ENCODE measurements around the gene ABCC1.
A peak's percentile ranks its signal among the peaks of the same experiment; 100 is the strongest.
"Not testable (repeated sequence)": the region's sequence is repeated elsewhere in the genome, so short reads cannot be mapped to it uniquely, and the experiment has no call there.

The ABCC1 gene

DNA sequence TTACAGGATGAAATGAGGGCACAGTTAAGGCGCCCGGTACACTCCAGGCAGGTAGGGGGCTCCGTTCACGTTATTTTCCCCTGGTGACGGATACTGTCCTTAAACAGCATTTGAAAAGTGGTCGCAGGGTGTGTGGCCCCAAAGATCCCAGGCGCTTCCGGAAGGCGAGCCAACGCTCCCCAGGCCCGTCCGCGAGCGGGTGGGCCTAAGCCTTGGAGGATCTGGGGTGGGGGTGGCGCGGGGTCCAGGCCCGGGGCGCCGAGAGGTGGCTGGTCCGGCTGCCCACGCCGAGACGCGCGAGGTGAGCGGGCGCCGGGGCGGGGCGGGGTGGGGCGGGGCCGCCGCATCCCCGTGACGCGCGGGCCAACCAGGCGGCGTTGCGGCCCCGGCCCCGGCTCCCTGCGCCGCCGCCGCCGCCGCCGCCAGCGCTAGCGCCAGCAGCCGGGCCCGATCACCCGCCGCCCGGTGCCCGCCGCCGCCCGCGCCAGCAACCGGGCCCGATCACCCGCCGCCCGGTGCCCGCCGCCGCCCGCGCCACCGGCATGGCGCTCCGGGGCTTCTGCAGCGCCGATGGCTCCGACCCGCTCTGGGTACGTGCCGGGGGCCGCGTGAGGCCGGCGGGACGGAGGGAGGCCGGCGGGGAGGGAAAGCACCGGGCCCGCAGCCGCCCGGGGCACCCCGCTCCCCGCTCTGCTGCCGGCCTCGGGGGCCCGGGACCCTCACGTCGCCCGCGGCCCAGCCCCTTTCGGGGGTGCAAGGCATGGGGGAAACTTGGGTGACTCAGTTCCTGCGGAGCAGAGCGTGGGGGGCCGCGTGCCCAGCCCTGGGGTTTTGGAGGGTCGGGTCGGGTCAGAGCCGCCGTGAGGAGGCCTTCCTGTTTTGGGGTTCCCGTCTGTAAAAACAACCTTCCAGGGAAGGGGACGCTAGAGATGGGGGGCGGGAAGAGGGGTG, at the start of gene ABCC1:
TSS of gene ABCC1 (plus strand) at position 407 of the 951 bp plus-strand sequence. CDS start at position 543, 136 bp downstream.
- DNase-seq: peak; percentile 47 to 58

DNA sequence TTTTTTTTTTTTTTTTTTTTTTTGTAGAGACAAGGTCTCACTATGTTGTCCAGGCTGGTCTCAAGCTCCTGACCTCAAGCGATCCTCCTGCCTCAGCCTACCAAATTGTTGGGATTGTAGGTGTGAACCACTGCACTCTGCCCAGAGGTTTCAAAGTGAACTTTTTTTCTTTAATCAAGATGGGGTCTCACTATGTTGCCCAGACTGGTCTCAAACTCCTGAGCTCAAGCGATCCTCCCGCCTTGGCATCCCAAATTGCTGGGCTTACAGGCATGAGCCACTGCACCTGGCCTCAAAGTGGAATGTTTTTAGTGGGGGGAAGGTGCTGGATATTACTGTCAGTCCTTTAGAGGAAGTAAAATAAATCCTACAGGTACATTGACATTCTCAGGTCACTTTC, 49.1 kb upstream of the ABCC1 start:
- no peak for DNase-seq

- no peak for DNase-seq
Observed at GRCh38 chr16:15900901-15901500, 48.4 kb upstream of the ABCC1 start.

DNA sequence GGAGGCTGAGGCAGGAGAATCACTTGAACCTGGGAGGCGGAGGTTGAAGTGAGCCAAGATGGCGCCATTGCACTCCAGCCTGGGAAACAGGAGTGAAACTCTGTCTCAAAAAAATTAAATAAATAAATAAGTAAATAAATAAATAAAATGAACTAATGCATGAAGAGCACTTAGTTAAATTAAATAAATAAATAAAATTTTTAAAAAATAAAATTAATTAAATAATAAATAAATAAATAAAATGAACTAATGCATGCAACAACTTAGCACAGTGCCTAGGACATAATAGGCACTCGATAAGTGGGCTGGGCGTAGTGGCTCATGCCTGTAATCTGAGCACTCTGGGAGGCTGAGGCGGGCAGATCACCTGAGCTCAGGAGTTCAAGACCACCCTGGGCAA, 45.5 kb upstream of the ABCC1 start:
- DNase-seq: no peak

DNA sequence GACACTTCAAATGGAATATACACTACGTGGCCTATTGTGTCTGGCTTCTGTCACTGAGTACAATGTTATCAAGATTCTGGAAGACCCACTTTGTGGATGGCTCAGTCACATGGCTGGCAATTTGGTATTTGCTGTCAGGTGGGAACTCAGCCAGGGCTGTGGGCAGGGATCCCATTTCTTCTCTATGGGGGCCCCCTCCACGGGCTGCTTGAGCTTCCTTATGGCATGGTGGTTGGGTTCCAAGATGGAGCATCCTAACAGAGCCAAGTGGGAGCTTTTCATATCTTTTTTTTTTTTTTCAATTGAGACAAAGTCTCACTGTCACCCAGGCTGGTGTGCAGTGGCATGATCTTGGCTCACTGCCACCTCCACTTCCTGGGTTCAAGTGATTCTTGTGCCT, 43.0 kb upstream of the ABCC1 start:
- no peak for DNase-seq

DNA sequence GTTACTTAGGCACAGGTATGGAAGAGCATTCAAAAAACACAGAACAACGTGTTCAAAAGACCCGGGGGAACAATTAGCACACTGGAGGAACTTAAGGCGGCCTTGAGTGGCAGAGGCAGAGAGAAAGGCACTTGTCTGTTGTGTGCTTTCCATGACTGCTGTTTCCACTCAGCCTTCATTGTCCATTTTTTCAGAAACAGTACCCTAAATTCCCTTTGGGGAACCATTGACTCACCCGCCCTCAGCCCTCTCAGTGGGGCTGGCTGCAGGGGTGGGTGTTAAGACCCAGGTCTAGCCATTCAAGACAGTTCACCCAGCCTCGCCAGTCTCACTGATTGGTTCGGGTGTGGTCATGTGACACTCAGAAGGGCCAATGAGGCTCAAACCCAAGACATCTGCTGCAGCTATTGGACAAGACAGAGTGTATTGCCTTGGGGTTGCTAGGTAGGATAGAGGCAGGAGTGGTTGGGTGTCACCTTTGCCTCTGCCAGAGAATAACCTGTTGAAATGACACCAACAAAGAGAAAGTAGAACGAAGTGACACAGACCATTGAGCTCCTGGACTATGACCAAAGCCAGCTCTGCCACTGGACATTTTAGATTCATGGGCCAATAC, 41.4 kb upstream of the ABCC1 start:
- peak; percentile 2 to 6 for DNase-seq

DNA sequence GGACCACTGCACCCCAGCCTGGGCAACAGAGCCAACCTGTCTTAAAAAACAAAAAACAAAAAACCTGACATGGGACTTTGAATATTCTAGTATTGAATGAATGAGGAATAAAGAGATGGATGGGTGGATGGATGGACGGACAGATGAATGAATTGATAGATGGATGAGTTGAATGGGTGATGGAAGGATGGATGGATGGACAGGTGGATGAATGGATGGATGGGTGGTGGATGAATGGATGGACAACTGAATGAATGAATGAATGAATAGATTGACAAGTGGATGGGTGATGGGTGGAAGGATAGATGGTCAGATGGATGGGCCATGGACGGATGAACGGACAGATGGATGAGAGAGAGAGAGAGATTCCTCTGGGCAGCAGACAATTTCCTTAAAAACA, 38.2 kb upstream of the ABCC1 start:
- DNase-seq: no peak

DNA sequence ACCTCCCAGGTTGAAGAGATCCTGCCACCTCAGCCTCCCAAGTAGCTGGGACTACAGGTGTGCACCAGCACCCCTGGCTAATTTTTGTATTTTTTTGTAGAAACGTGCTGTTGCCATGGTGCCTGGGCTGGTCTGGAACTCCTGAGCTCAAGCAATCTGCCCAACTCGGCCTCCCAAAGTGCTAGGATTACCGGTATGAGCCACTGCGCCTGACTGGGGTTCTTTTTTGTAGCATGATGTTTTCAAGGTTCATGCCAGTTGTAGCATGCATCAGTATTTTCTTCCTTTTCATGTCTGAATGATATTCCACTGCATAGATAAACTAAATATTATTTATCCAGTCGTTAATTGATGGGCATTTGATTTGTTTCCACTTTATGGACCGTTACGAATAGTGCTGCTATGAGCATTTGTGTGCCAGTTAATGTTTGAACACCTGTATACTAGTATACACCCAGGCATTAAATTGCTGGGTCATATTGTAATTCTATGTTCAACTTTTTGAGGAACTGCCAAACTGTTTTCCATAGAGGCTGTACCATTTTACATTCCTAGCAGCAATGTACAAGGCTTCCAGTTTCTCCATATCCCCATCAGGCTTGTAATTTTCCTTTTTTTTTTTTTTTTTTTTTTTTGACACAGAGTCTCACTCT, 36.2 kb upstream of the ABCC1 start:
- DNase-seq: no peak

GRCh38 chr16:15915555-15916081, 33.8 kb upstream of the ABCC1 start:
- DNase-seq: no peak

GRCh38 chr16:15916323-15916722, 33.1 kb upstream of the ABCC1 start:
- no peak for DNase-seq

DNA sequence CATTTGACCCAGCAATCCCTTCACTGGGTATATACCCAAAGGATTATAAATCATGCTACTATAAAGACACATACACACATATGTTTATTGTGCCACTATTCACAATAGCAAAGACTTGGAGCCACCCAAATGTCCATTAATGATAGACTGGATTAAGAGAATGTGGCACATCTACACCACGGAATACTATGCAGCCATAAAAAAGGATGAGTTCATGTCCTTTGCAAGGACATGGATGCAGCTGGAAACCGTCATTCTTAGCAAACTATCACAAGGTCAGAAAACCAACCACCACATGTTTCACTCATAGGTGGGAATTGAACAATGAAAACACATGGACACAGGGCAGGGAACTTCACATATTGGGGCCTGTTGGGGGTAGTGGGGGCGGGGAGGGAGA, 31.1 kb upstream of the ABCC1 start:
- not testable (repeated sequence) for DNase-seq

GRCh38 chr16:15919331-15919730, 30.1 kb upstream of the ABCC1 start:
- DNase-seq: no peak

DNA sequence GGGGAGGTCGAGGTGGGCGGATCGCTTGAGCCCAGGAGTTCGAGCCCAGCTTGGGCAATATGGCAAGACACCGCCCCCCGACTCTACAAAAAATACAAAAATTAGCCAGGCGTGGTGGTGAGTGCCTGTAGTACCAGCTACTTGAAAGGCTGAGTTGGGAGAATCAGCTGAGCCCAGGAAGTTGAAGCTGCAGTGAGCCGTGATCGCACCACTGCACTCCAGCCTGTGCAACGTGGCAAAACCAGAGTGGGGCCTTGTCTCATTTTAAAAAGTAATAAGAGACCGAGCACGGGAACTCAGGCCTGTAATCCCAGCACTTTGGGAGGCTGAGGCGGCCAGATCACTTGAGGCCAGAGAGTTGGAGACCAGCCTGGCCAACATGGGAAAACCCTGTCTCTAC, 24.4 kb upstream of the ABCC1 start:
- DNase-seq: no peak

- no peak for DNase-seq
Observed at GRCh38 chr16:15925631-15926030, 23.8 kb upstream of the ABCC1 start.

DNA sequence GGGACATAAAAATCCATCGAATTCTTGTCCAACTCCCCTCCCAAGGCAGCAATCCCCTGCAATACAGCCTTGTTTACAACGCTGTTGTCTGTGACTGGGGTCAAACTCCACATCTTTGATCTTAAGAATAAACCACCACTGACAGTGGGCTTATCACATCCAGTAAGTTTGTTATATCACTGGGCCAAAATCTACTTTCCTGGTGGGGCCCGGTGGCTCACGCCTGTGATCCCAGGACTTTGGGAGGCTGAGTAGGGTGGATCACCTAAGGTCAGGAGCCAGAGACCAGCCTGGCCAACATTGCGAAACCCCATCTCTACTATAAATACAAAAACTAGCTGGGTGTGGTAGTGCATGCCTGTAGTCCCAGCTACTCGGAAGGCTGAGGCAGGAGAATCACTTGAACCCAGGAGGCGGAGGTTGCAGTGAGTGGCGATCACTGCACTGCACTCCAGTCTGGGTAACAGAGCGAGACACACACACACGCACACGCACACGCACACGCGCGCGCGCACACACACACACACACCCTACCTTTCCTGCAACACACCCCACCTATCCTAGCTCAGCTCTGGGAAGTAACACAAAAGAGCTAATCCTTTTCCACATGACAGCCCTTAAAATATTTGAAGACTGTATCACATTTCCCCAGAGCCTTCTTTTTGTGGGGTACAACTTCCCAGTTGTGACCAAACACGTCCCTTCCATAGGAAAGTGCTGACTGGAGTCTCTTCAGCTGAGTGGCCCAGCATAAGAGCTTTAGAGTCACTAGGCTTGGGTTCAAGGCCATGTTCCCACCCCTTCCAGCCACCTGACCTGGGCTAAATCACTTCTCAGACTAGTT, 20.9 kb upstream of the ABCC1 start:
- DNase-seq: no peak

DNA sequence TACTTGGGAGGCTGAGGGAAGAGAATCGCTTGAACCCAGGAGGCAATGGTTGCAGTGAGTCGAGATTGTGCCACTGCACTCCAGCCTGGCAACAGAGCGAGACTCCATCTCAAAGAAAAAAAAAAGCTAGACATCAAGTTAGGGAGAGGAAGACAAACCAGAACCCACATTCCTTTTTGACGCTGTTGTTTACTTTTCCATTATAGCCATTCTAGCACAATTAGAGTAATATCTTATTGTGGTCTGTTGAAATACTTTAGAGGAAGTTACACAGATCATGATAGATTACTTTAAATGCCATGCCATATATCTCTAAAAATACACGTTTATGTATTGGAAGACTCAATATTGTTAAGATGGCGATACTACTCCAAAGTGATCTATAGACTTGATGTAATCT, 16.5 kb upstream of the ABCC1 start:
- DNase-seq: no peak

DNA sequence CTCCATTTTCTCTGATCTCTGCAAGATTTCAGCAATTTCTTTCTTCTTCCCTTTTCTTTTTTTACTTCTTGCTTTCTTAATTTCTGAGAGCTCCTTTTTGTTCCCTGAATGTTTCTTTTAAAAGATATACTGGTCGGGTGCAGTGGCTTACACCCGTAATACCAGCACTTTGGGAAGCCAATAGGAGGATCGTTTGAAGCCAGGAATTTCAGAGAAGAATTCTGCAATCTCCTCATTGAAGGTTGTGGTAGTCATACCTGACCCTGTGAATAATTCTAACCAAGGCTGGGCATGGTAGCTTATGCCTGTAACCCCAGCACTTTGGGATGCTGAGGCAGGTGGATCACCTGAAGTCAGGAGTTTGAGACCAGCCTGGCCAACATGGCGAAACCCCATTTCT, 15.6 kb upstream of the ABCC1 start:
- DNase-seq: no peak

DNA sequence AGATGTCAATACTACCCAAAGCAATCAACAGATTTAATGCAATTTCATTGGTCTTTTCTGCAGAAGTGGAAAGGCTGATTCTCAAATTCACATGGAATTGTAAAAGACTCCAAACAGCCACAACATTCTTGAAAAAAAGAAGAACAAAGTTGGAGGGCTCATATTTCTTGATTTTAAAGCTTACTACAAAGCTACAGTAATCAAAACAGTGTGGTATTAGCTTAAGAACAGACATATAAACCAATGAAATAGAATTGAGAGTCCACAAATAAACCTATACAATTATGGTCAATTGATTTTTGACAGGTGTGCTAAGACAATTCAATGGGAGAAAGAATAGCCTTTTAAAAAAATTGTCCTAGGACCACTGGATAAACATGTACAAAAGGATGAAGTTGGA, 14.4 kb upstream of the ABCC1 start:
- no peak for DNase-seq

DNA sequence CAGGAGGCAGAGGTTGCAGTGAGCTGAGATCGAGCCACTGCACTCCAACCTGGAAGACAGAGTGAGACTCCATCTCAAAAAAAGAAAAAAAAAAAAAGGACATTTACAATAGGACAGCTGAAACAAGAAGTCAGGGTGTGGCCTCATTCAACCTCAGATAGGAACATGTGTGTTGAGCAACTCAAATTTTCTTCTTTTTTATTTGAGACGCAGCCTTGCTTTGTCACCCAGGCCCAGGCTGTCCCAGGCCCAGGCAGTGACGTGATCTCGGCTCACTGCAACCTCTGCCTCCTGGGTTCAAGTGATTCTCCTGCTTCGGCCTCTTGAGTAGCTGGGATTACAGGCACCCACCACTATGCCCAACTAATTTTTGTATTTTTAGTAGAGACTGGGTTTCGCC, 12.6 kb upstream of the ABCC1 start:
- DNase-seq: not testable (repeated sequence)

DNA sequence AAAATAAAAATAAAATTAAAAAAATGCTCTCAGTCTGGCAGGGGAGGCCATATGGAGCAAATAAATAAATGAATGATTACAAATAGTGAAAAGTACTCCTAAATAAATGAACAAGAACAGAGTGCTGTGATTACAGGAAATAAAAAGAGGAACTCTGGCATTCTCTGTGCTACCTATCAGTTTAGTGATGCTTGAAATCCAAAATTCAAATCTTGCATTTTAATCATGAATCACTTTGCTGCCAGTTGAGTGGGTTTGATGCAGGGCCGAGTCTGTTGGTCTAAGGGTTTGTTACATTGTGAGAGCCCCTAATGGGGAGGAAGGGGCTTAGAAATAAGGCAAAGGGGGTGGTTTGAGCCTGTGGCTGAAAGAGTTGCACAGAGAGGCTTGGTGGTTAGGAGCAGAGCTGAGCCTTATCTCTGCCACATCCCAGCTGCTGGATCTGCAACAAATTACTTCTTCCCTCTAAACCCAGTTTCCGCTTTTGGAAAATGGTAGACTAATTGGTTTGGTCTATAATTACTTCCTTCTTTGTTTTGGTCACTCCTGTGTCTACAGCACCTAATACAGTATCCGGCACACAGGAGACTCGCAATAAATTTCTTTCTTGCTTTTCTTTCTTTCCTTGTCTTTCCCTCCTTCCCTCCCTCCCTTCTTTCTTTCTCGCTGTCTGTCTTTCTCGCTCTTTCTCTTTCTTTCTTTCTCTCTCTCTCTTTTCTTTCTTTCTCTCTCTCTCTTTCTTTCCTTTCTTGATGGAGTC, 6.3 kb upstream of the ABCC1 start:
- DNase-seq: no peak

Data from activated CD4-positive, alpha-beta T cell treated with anti-CD3 and anti-CD28 coated beads, Interleukin-2, amount 50 U/mL, for 4 hours (primary cell).